PC-9 (cell line): ENCODE data around the gene COLEC11. TPM values are rescaled to one million over a fixed set of nuclear protein-coding genes. Genes with fewer than 3 reads are reported as not detected.

Experiments used
- BruUV-seq: library from RNA; stranded (reverse); fragments of 400-500 nt; replicated peaks from 2 replicates; lab custom pipeline; 2021; lab: Mats Ljungman, UMichigan
- CTCF ChIA-PET: fragments of 300-600 bp; sonication (Branson Sonifier 250); formaldehyde crosslinking; loops from one replicate; lab custom pipeline; 2022; ENCODE audit warnings: antibody characterized with exemption; lab: Charles Lee
- POLR2A ChIA-PET: fragments of 300-600 bp; sonication (Branson Sonifier 250); formaldehyde crosslinking; loops from one replicate; lab custom pipeline; 2022; ENCODE audit warnings: antibody characterized with exemption; ENCODE audit not compliant: unreplicated experiment; lab: Charles Lee
- DNase-seq, 2 experiments: peaks; one replicate each; pipeline versions ENCODE4 v3.0.0 to v3.0.0-alpha.2; 2015 to 2022; ENCODE audit warnings: mixed read lengths in 1 of 2
- H2AFZ ChIP-seq: fragments of 200-600 bp; sonication (generic); 2 replicates; pipeline ENCODE4 v1.8.1; 2017; ENCODE audit warnings: antibody characterized with exemption
- H3F3A ChIP-seq: fragments of 200-600 bp; sonication (generic); 2 replicates; pipeline ENCODE4 v1.8.1; 2017; ENCODE audit warnings: antibody characterized with exemption, mild to moderate bottlenecking, low read depth; ENCODE audit not compliant: insufficient read depth
- H3K27ac ChIP-seq: fragments of 200-600 bp; sonication (generic); 2 replicates; pipeline ENCODE4 v1.6.1; 2016; ENCODE audit warnings: mixed run types
- H3K27me3 ChIP-seq: fragments of 200-600 bp; sonication (generic); 2 replicates; pipeline ENCODE4 v1.6.1; 2016; ENCODE audit warnings: low read depth, mixed run types; ENCODE audit not compliant: insufficient read depth
- H3K36me3 ChIP-seq: fragments of 200-600 bp; sonication (generic); 2 replicates; pipeline ENCODE4 v1.6.1; 2016; ENCODE audit warnings: low read depth, mixed run types
- H3K4me1 ChIP-seq: fragments of 200-600 bp; sonication (generic); replicated peaks from 2 replicates; pipeline ENCODE4 v1.6.1; 2016; ENCODE audit warnings: mixed run types; ENCODE audit not compliant: insufficient read depth
- H3K4me2 ChIP-seq: fragments of 200-600 bp; sonication (generic); 2 replicates; pipeline ENCODE4 v1.6.1; 2017; ENCODE audit warnings: mixed run types
- H3K4me3 ChIP-seq: fragments of 200-600 bp; sonication (generic); 2 replicates; pipeline ENCODE4 v1.6.1; 2016; ENCODE audit warnings: mixed run types
- H3K79me2 ChIP-seq: fragments of 200-600 bp; sonication (generic); 2 replicates; pipeline ENCODE4 v1.6.1; 2017; ENCODE audit warnings: low read depth, mixed run types
- H3K9me2 ChIP-seq: fragments of 200-600 bp; sonication (generic); 2 replicates; pipeline ENCODE4 v1.8.1; 2017; ENCODE audit warnings: mild to moderate bottlenecking; ENCODE audit not compliant: insufficient read depth
- H3K9me3 ChIP-seq: fragments of 200-600 bp; sonication (generic); 2 replicates; pipeline ENCODE4 v1.8.1; 2016; ENCODE audit warnings: low read depth; ENCODE audit not compliant: insufficient read depth
- H4K20me1 ChIP-seq: fragments of 200-600 bp; sonication (generic); 2 replicates; pipeline ENCODE4 v1.8.1; 2017; ENCODE audit not compliant: insufficient read depth
- CTCF ChIP-seq: fragments of 200-600 bp; sonication (generic); conservative IDR thresholded peaks from 2 replicates; pipeline ENCODE4 v1.6.1; 2017; ENCODE audit warnings: mixed run types, antibody characterized with exemption, mild to moderate bottlenecking, moderate library complexity
- EZH2 ChIP-seq: fragments of 200-600 bp; sonication (generic); IDR thresholded peaks from 2 replicates; pipeline ENCODE4 v1.8.0; 2017; ENCODE audit warnings: antibody characterized with exemption, low read depth
- intact Hi-C: fragments of 100-400 bp; cut with micrococcal nuclease; formaldehyde crosslinking; loops from one replicate; pipeline ENCODE4 v1.10.0; 2022; ENCODE audit not compliant: unreplicated experiment
- total RNA-seq: library from RNA; stranded (reverse); gene quantifications from 2 replicates; pipeline ENCODE4 v1.2.3, GENCODE V29; 2021

COLEC11 gene
- total RNA-seq, 1 experiment from 2014 or later, result 2.4 TPM

GRCh38 chr2:3587021-3587420 is 7.9 kb upstream of the COLEC11 start:
- Histone ChIP-seq H3K9me2 (no peaks in the 10 kb centered on the region), H3K27ac (peak overlapping the region; percentile 10; the same call in 1 of the 2 replicates), H3K36me3 (peaks cover 18% of the 10 kb centered on the region), H3K27me3 (no peaks in the 10 kb centered on the region), H2AFZ (no peak overlapping the region), H3F3A (peaks cover 52% of the 10 kb centered on the region), H3K4me2 (no peak overlapping the region), H4K20me1 (peaks cover 32% of the 10 kb centered on the region), H3K79me2 (no peaks in the 10 kb centered on the region), H3K4me3 (no peak overlapping the region), H3K9me3 (no peaks in the 10 kb centered on the region), H3K4me1 (no peaks in the 10 kb centered on the region)
- TF ChIP-seq EZH2 (no peak), CTCF (no peak)
- POLR2A ChIA-PET, result no interaction called here
- intact Hi-C loops, result no loop called here
- DNase-seq, result no peak
- BruUV-seq, result no TSS peak
- CTCF ChIA-PET, result no interaction called here

- Histone ChIP-seq H3K4me2 (no peak overlapping the region), H3K9me3 (no peaks in the 10 kb centered on the region), H3K36me3 (peaks cover 18% of the 10 kb centered on the region), H3K27me3 (no peaks in the 10 kb centered on the region), H3K79me2 (no peaks in the 10 kb centered on the region), H2AFZ (no peak overlapping the region), H3K4me3 (no peak overlapping the region), H3K9me2 (no peaks in the 10 kb centered on the region), H3K27ac (peak overlapping the region; percentile 10; the same call in 1 of the 2 replicates), H4K20me1 (peaks cover 28% of the 10 kb centered on the region), H3F3A (peaks cover 48% of the 10 kb centered on the region), H3K4me1 (no peaks in the 10 kb centered on the region)
- BruUV-seq, result no TSS peak
- ChIA-PET CTCF (no interaction called here), POLR2A (no interaction called here)
- no peak for DNase-seq
- intact Hi-C loops, result no loop called here
- no peak for TF ChIP-seq CTCF
Measured at GRCh38 chr2:3587432-3587831, 7.5 kb upstream of the COLEC11 start.

- ChIA-PET CTCF (no interaction called here), POLR2A (interaction anchor here (0.6 kb wide), 1 partner anchor 76 kb away, joined by 5 read pairs; no protein-coding TSS in a partner anchor)
Measured at GRCh38 chr2:3588084-3588483, 6.8 kb upstream of the COLEC11 start.

More at GRCh38 chr2:3588084-3588483, 6.8 kb upstream of the COLEC11 start:
- BruUV-seq, result no TSS peak
- peaks cover 21% of the 10 kb centered on the region for H4K20me1 ChIP-seq
- no peak overlapping the region for H2AFZ ChIP-seq
- no peaks in the 10 kb centered on the region for H3K9me2 ChIP-seq
- no peaks in the 10 kb centered on the region for H3K9me3 ChIP-seq
- no peak overlapping the region for H3K4me3 ChIP-seq
- intact Hi-C loops, result no loop called here
- H3K27ac ChIP-seq, result no peak overlapping the region
- no peak for DNase-seq
- TF ChIP-seq CTCF (no peak), EZH2 (no peak)
- no peaks in the 10 kb centered on the region for H3K79me2 ChIP-seq
- no peaks in the 10 kb centered on the region for H3K27me3 ChIP-seq
- H3K4me2 ChIP-seq, result no peak overlapping the region
- H3F3A ChIP-seq, result peaks cover 42% of the 10 kb centered on the region
- peaks cover 15% of the 10 kb centered on the region for H3K36me3 ChIP-seq
- H3K4me1 ChIP-seq, result no peaks in the 10 kb centered on the region
